ENCODE measurements around the gene STARD3NL. TPM values are rescaled to one million over a fixed set of nuclear protein-coding genes. Genes with fewer than 3 reads are reported as not detected.

The STARD3NL gene
- total and polyA plus RNA-seq, 9 donors = 24.4 to 50.1 (median 35.7) TPM

- no peaks in the 10 kb centered on the region for H3K4me1 ChIP-seq (ENCODE audit: insufficient read depth)
- no peaks in the 10 kb centered on the region for H3K27me3 ChIP-seq
- no peak overlapping the region for H3K27ac ChIP-seq
- DNase-seq = no peak
- H3K9me3 ChIP-seq = no peaks in the 10 kb centered on the region
- intact Hi-C loops (cut with DNase I) = no loop called here
- H3K36me3 ChIP-seq = no peaks in the 10 kb centered on the region
- 50 to 71% (median 56%) methylated on average over 2 of the region's 2 CpGs for WGBS, 3 donors
- TF ChIP-seq POLR2A (IDR thresholded peaks at IDR 0.05) (no peak), EP300 (IDR thresholded peaks at IDR 0.05) (no peak), CTCF (IDR thresholded peaks at IDR 0.05) (no peak)
- no peak overlapping the region for H3K4me3 ChIP-seq
Observed at GRCh38 chr7:38141187-38141586, 36.9 kb upstream of the STARD3NL start.

GRCh38 chr7:38142736-38143135 lies 35.3 kb upstream of the STARD3NL start:
- intact Hi-C loops (cut with DNase I) = no loop called here
- no peak for TF ChIP-seq CTCF (IDR thresholded peaks at IDR 0.05)
- no peak for TF ChIP-seq POLR2A (IDR thresholded peaks at IDR 0.05)
- no peak overlapping the region for H3K4me3 ChIP-seq

GRCh38 chr7:38147005-38147404 lies 31.0 kb upstream of the STARD3NL start:
- no peak for TF ChIP-seq CTCF (IDR thresholded peaks at IDR 0.05)
- TF ChIP-seq POLR2A (IDR thresholded peaks at IDR 0.05) = no peak
- TF ChIP-seq EP300 (IDR thresholded peaks at IDR 0.05) = no peak
- H3K4me3 ChIP-seq = no peak overlapping the region
- DNase-seq = no peak
- H3K9me3 ChIP-seq = no peaks in the 10 kb centered on the region
- H3K4me1 ChIP-seq (ENCODE audit: insufficient read depth) = no peaks in the 10 kb centered on the region
- no peaks in the 10 kb centered on the region for H3K36me3 ChIP-seq
- no peak overlapping the region for H3K27ac ChIP-seq
- no peaks in the 10 kb centered on the region for H3K27me3 ChIP-seq
- intact Hi-C loops (cut with DNase I) = no loop called here
- WGBS, 3 donors = 80 to 90% (median 89%) methylated on average over 2 of the region's 2 CpGs

More at GRCh38 chr7:38142736-38143135, 35.3 kb upstream of the STARD3NL start:
- no peaks in the 10 kb centered on the region for H3K27me3 ChIP-seq
- no peak overlapping the region for H3K27ac ChIP-seq
- no peaks in the 10 kb centered on the region for H3K9me3 ChIP-seq
- no peaks in the 10 kb centered on the region for H3K4me1 ChIP-seq (ENCODE audit: insufficient read depth)
- H3K36me3 ChIP-seq = no peaks in the 10 kb centered on the region
- no peak for DNase-seq
- 64 to 73% (median 68%) methylated on average over 3 of the region's 3 CpGs for WGBS, 3 donors

GRCh38 chr7:38151556-38151955 lies 26.5 kb upstream of the STARD3NL start:
- Histone ChIP-seq H3K9me3 (peaks cover 0 to 3% of the 10 kb centered on the region in 2 donors), H3K27me3 (no peaks in the 10 kb centered on the region), H3K27ac (no peak overlapping the region), H3K4me3 (no peak overlapping the region), H3K4me1 (ENCODE audit: insufficient read depth) (no peaks in the 10 kb centered on the region), H3K36me3 (no peaks in the 10 kb centered on the region)
- TF ChIP-seq POLR2A (IDR thresholded peaks at IDR 0.05) = no peak
- no peak for TF ChIP-seq CTCF (IDR thresholded peaks at IDR 0.05)
- TF ChIP-seq EP300 (IDR thresholded peaks at IDR 0.05) = no peak
- intact Hi-C loops (cut with DNase I) = no loop called here
- DNase-seq = no peak
- WGBS, 3 donors = 80 to 95% (median 84%) methylated on average over 2 of the region's 2 CpGs
